Stimulated activated CD8-positive, alpha-beta memory T cell treated with anti-CD3 and anti-CD28 coated beads, Interleukin-12 subunit alpha, Interleukin-12 subunit beta, amount 100 ng/mL, for 1 hour (primary cell): ENCODE measurements around the gene KRT38.
"Not testable (repeated sequence)": the region's sequence is repeated elsewhere in the genome, so short reads cannot be mapped to it uniquely, and the experiment has no call there.

ENCODE experiments used
- DNase-seq: peaks from one replicate; pipeline ENCODE4 v3.0.0-alpha.2; 2020; ENCODE audit warnings: low read depth

Gene KRT38

GRCh38 chr17:41421116-41421515 is 19.7 kb downstream of the KRT38 start:
- DNase-seq = no peak

- DNase-seq = no peak
These were observed 20.6 kb downstream of the KRT38 start for GRCh38 chr17:41420134-41420533.

- DNase-seq = no peak
These were observed 21.1 kb downstream of the KRT38 start for GRCh38 chr17:41419716-41420115.

GRCh38 chr17:41418116-41418860 is 22.5 kb downstream of the KRT38 start:
- no peak for DNase-seq

GRCh38 chr17:41417576-41418015 is 23.2 kb downstream of the KRT38 start:
- DNase-seq = no peak

- no peak for DNase-seq
These were observed 23.7 kb downstream of the KRT38 start for GRCh38 chr17:41417127-41417526.

GRCh38 chr17:41416479-41416878 is 24.3 kb downstream of the KRT38 start:
- no peak for DNase-seq

GRCh38 chr17:41415833-41416335 is 24.9 kb downstream of the KRT38 start:
- no peak for DNase-seq

GRCh38 chr17:41415411-41415810 is 25.4 kb downstream of the KRT38 start:
- no peak for DNase-seq

GRCh38 chr17:41413982-41414381 is 26.8 kb downstream of the KRT38 start:
- no peak for DNase-seq

GRCh38 chr17:41413353-41413957 is 27.3 kb downstream of the KRT38 start:
- DNase-seq = no peak

GRCh38 chr17:41411072-41411840 is 29.5 kb downstream of the KRT38 start:
- no peak for DNase-seq

GRCh38 chr17:41407226-41407625 is 33.6 kb downstream of the KRT38 start:
- DNase-seq = no peak

- DNase-seq = no peak
These were observed 34.6 kb downstream of the KRT38 start for GRCh38 chr17:41406205-41406604.

GRCh38 chr17:41404024-41404671 is 36.6 kb downstream of the KRT38 start:
- DNase-seq = peak; percentile 9

GRCh38 chr17:41403404-41404023 is 37.3 kb downstream of the KRT38 start:
- DNase-seq = no peak

GRCh38 chr17:41402161-41402560 is 38.6 kb downstream of the KRT38 start:
- no peak for DNase-seq

GRCh38 chr17:41396996-41397660 is 43.7 kb downstream of the KRT38 start, which contains the start of gene KRT31:
Gene KRT31, minus strand, starts transcription at chr17:41397608. Its CDS starts 69 bp downstream, at chr17:41397539.
- DNase-seq = no peak

GRCh38 chr17:41396340-41396739 is 44.4 kb downstream of the KRT38 start:
- no peak for DNase-seq

GRCh38 chr17:41395611-41396010 is 45.2 kb downstream of the KRT38 start:
- DNase-seq = no peak

GRCh38 chr17:41395044-41395443 is 45.7 kb downstream of the KRT38 start:
- not testable (repeated sequence) for DNase-seq
